ENCODE results near the gene CELF2. TPM values are rescaled to one million over a fixed set of nuclear protein-coding genes. Genes with fewer than 3 reads are reported as not detected.

Gene CELF2
- total and polyA plus RNA-seq, 9 of the 15 experiments (the other 6 are each of a cell fraction or from before 2014, with no cell fraction given), result 4.0 to 20.3 (median 11.1) TPM

GRCh38 chr10:10975647-10976046 lies 42.0 kb upstream of the CELF2 start:
- POLR2A ChIA-PET, result interaction anchor here (0.6 kb wide), 1 partner anchor 19 kb away, joined by 3 read pairs; no protein-coding TSS in a partner anchor
- no peak overlapping the region for H3K4me2 ChIP-seq (ENCODE audit: insufficient read depth, low read length)
- BruUV-seq (replicated peaks), result no TSS peak
- no peaks in the 10 kb centered on the region for H3K36me3 ChIP-seq (ENCODE audit: control insufficient read depth, insufficient read depth, low read length)
- no peaks in the 10 kb centered on the region; a peak in 1 of 5 replicates for H3K27me3 ChIP-seq (ENCODE audit: control insufficient read depth in 2 of 2, insufficient read depth in 2 of 2, low read length in 2 of 2)
- in situ Hi-C loops (cut with MboI), result no loop called here
- no peak overlapping the region for H3K9ac ChIP-seq (ENCODE audit: insufficient read depth in 1 of 2, low read depth in 2 of 2, low read length in 2 of 2)
- no peak overlapping the region for H3K4me3 ChIP-seq
- H4K20me1 ChIP-seq (replicated peaks; ENCODE audit: control insufficient read depth, insufficient read depth, low read length), result no peaks in the 10 kb centered on the region
- no peak overlapping the region for H2AFZ ChIP-seq (ENCODE audit: low read depth, low read length)
- no peaks in the 10 kb centered on the region for H3K9me1 ChIP-seq (ENCODE audit: control insufficient read depth, insufficient read depth, low read length)
- CTCF ChIA-PET (ENCODE audit: low intra/inter-chr PET ratio), result no interaction called here
- H3K4me1 ChIP-seq (replicated peaks in 1 of 2; ENCODE audit: control insufficient read depth in 2 of 2, insufficient read depth in 2 of 2, low read length in 2 of 2), result no peaks in the 10 kb centered on the region
- H3K9me3 ChIP-seq (replicated peaks; ENCODE audit: control insufficient read depth, insufficient read depth, low read depth, low read length), result no peaks in the 10 kb centered on the region
- no peak overlapping the region for H3K27ac ChIP-seq (ENCODE audit: extremely low read depth, low read depth, low read length)
- intact Hi-C loops (cut with micrococcal nuclease), result no loop called here
- FAIRE-seq (no peak), DNase-seq (ENCODE audit: extremely low read depth in 1 of 4, low spot score in 3 of 4) (no peak), ATAC-seq (no peak)
- no peaks in the 10 kb centered on the region for H3K79me2 ChIP-seq (ENCODE audit: control insufficient read depth, insufficient read depth, low read length)
- TF ChIP-seq ZNF354B (CRISPR knock-in tag; IDR thresholded peaks at IDR 0.05) (no peak), CREBBP (IDR thresholded peaks at IDR 0.05; ENCODE audit: low read depth, low read length) (no peak), HMG20B (CRISPR knock-in tag; IDR thresholded peaks at IDR 0.05) (no peak), BCOR (IDR thresholded peaks at IDR 0.05) (no peak)
- 0% methylated on average over 2 of the region's 2 CpGs for WGBS (ENCODE audit: insufficient coverage, low coverage, missing lambda C conversion rate)

DNA sequence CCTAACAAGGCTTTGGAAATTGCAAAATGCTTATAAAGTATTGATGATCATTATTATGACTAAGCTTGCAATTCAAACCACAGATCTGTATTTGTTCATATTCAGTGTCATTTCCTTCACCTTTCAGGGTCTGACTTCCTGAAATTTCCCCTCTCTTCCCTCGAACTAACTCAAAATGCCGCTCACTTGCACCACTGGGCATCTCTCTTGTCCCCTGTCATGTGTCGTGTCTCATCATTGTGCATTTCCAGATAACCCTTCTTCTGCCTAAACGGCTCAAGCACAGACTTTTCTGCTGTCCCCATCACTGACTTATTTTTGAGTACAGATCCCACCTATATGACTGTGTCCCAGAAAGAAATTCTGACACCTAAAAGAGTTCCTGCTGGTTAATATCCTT lies 41.0 kb upstream of the CELF2 start:
- Histone ChIP-seq H3K4me2 (ENCODE audit: insufficient read depth, low read length) (no peak overlapping the region), H3K4me1 (replicated peaks in 1 of 2; ENCODE audit: control insufficient read depth in 2 of 2, insufficient read depth in 2 of 2, low read length in 2 of 2) (no peaks in the 10 kb centered on the region), H4K20me1 (replicated peaks; ENCODE audit: control insufficient read depth, insufficient read depth, low read length) (no peaks in the 10 kb centered on the region), H3K9me3 (replicated peaks; ENCODE audit: control insufficient read depth, insufficient read depth, low read depth, low read length) (no peaks in the 10 kb centered on the region), H3K9ac (ENCODE audit: insufficient read depth in 1 of 2, low read depth in 2 of 2, low read length in 2 of 2) (no peak overlapping the region), H3K27ac (ENCODE audit: extremely low read depth, low read depth, low read length) (no peak overlapping the region), H2AFZ (ENCODE audit: low read depth, low read length) (no peak overlapping the region), H3K4me3 (no peak overlapping the region), H3K9me1 (ENCODE audit: control insufficient read depth, insufficient read depth, low read length) (no peaks in the 10 kb centered on the region), H3K36me3 (ENCODE audit: control insufficient read depth, insufficient read depth, low read length) (no peaks in the 10 kb centered on the region), H3K79me2 (ENCODE audit: control insufficient read depth, insufficient read depth, low read length) (no peaks in the 10 kb centered on the region), H3K27me3 (ENCODE audit: control insufficient read depth in 2 of 2, insufficient read depth in 2 of 2, low read length in 2 of 2) (no peaks in the 10 kb centered on the region)
- 2% methylated on average over 4 of the region's 4 CpGs for WGBS (ENCODE audit: insufficient coverage, low coverage, missing lambda C conversion rate)
- DNase-seq (ENCODE audit: extremely low read depth in 1 of 4, low spot score in 3 of 4) (no peak), FAIRE-seq (no peak), ATAC-seq (no peak)
- intact Hi-C loops (cut with micrococcal nuclease) (no loop called here), in situ Hi-C loops (cut with MboI) (no loop called here)
- POLR2A ChIA-PET, result no interaction called here
- TF ChIP-seq TCF7 (IDR thresholded peaks at IDR 0.05; ENCODE audit: borderline replicate concordance) (no peak), GATA2 (CRISPR knock-in tag; IDR thresholded peaks at IDR 0.05) (no peak), XRCC4 (IDR thresholded peaks at IDR 0.05; ENCODE audit: extremely low read depth, insufficient read depth, insufficient read length) (no peak), HNRNPH1 (optimal IDR thresholded peaks at IDR 0.05; ENCODE audit: low read depth, low read length) (no peak), NR2F6 (CRISPR knock-in tag; IDR thresholded peaks at IDR 0.05) (no peak), CHD1 (IDR thresholded peaks at IDR 0.05; ENCODE audit: low read length) (no peak), KLF13 (tag; IDR thresholded peaks at IDR 0.05; ENCODE audit: borderline replicate concordance, low read depth) (no peak), ZNF76 (CRISPR knock-in tag; IDR thresholded peaks at IDR 0.05; ENCODE audit: borderline replicate concordance) (no peak), HNRNPLL (IDR thresholded peaks at IDR 0.05; ENCODE audit: low read depth, low read length, poor library complexity, severe bottlenecking) (no peak), ZC3H11A (IDR thresholded peaks at IDR 0.05; ENCODE audit: low read depth, low read length) (no peak)
- TF ChIP-seq, protein P1, sequence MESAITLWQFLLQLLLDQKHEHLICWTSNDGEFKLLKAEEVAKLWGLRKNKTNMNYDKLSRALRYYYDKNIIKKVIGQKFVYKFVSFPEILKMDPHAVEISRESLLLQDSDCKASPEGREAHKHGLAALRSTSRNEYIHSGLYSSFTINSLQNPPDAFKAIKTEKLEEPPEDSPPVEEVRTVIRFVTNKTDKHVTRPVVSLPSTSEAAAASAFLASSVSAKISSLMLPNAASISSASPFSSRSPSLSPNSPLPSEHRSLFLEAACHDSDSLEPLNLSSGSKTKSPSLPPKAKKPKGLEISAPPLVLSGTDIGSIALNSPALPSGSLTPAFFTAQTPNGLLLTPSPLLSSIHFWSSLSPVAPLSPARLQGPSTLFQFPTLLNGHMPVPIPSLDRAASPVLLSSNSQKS (CRISPR knock-in tag; IDR thresholded peaks at IDR 0.05), result no peak
- CTCF ChIA-PET (ENCODE audit: low intra/inter-chr PET ratio), result no interaction called here
- no TSS peak for BruUV-seq (replicated peaks)

All from K562 (cell line).